GM18507 (cell line): Measurements from ENCODE around the gene PDIK1L.

Experiments used
- DNase-seq: peaks from one replicate; pipeline ENCODE4 v3.0.0; 2011; ENCODE audit warnings: low read depth; ENCODE audit not compliant: insufficient read length; ENCODE audit errors: extremely low spot score
- FAIRE-seq: peaks from 2 replicates; lab custom pipeline; 2011; peaks lifted over from hg19 to GRCh38; lab: Jason Lieb, UNC

The PDIK1L gene

GRCh38 chr1:26114165-26114927, 2.7 kb downstream of the PDIK1L start:
- DNase-seq, result no peak

GRCh38 chr1:26119892-26120608, 8.4 kb downstream of the PDIK1L start:
- DNase-seq (no peak), FAIRE-seq (peak; percentile 65)

More at GRCh38 chr1:26114165-26114927, 2.7 kb downstream of the PDIK1L start:
- FAIRE-seq, result no peak

GRCh38 chr1:26121854-26122773, 10.5 kb downstream of the PDIK1L start:
- FAIRE-seq, result no peak
- no peak for DNase-seq

- FAIRE-seq (no peak), DNase-seq (no peak)
These were observed 11.7 kb downstream of the PDIK1L start for GRCh38 chr1:26122988-26123973.

GRCh38 chr1:26124418-26125331, 13.1 kb downstream of the PDIK1L start:
- DNase-seq (no peak), FAIRE-seq (no peak)

- no peak for DNase-seq
- FAIRE-seq, result no peak
These were observed 13.8 kb downstream of the PDIK1L start for GRCh38 chr1:26125382-26125781.

- no peak for FAIRE-seq
- DNase-seq, result no peak
These were observed 14.3 kb downstream of the PDIK1L start for GRCh38 chr1:26125946-26126320.

- peak; percentile 48 for FAIRE-seq
- DNase-seq, result no peak
These were observed 14.9 kb downstream of the PDIK1L start for GRCh38 chr1:26126321-26127084.

GRCh38 chr1:26127235-26128163, 15.9 kb downstream of the PDIK1L start:
- no peak for DNase-seq
- no peak for FAIRE-seq

GRCh38 chr1:26129778-26130177, 18.2 kb downstream of the PDIK1L start:
- FAIRE-seq, result no peak
- DNase-seq, result no peak

- FAIRE-seq (no peak), DNase-seq (no peak)
These were observed 19.1 kb downstream of the PDIK1L start for GRCh38 chr1:26130695-26131094.

GRCh38 chr1:26132128-26132833, 20.7 kb downstream of the PDIK1L start:
- DNase-seq (no peak), FAIRE-seq (no peak)

GRCh38 chr1:26132834-26133167, 21.2 kb downstream of the PDIK1L start:
- FAIRE-seq, result no peak
- DNase-seq, result no peak

- no peak for DNase-seq
- FAIRE-seq, result no peak
These were observed 22.8 kb downstream of the PDIK1L start for GRCh38 chr1:26134466-26134865.

- FAIRE-seq, result no peak
These were observed 27.4 kb downstream of the PDIK1L start for GRCh38 chr1:26138974-26139558.

More at GRCh38 chr1:26138974-26139558, 27.4 kb downstream of the PDIK1L start:
- no peak for DNase-seq
